Caco-2 (cell line): ENCODE data around the gene MAP7. TPM values are rescaled to one million over a fixed set of nuclear protein-coding genes. Genes with fewer than 3 reads are reported as not detected.

Experiments
- BruUV-seq: library from RNA; stranded (reverse); fragments of 400-500 nt; replicated peaks from 2 replicates; lab custom pipeline; 2021; lab: Mats Ljungman, UMichigan
- CTCF ChIA-PET: fragments of 300-600 bp; sonication (Branson Sonifier 250); formaldehyde crosslinking; loops from one replicate; lab custom pipeline; 2022; ENCODE audit warnings: antibody characterized with exemption; lab: Charles Lee
- POLR2A ChIA-PET: fragments of 300-600 bp; sonication (Branson Sonifier 250); formaldehyde crosslinking; loops from one replicate; lab custom pipeline; 2022; ENCODE audit warnings: antibody characterized with exemption; lab: Charles Lee
- DNase-seq, 2 experiments: peaks; one replicate each; pipeline versions ENCODE4 v3.0.0 to v3.0.0-alpha.2; 2020 to 2022
- H3K27me3 ChIP-seq: replicated peaks from 2 replicates; pipeline ENCODE4 v1.6.0; 2011; ENCODE audit warnings: low read length; ENCODE audit not compliant: control insufficient read depth, insufficient read depth
- H3K36me3 ChIP-seq: 2 replicates; pipeline ENCODE4 v1.5.1; 2011; ENCODE audit warnings: low read length; ENCODE audit not compliant: control insufficient read depth, insufficient read depth
- H3K4me1 ChIP-seq: fragments of 250-450 bp; sonication (Bioruptor Pico); 2 replicates; pipeline ENCODE4 v1.5.1; 2020; ENCODE audit warnings: mild to moderate bottlenecking
- H3K4me3 ChIP-seq: 2 replicates; pipeline ENCODE4 v1.5.1; 2011; ENCODE audit warnings: low read depth, mild to moderate bottlenecking, control low read depth, low read length
- H3K9me3 ChIP-seq: fragments of 250-450 bp; sonication (Bioruptor Pico); 2 replicates; pipeline ENCODE4 v1.5.1; 2020; ENCODE audit warnings: mild to moderate bottlenecking, moderate library complexity
- H3K27ac Mint-ChIP-seq: one replicate; pipeline ENCODE4 v1.8.0; 2022; ENCODE audit warnings: mixed read lengths; ENCODE audit not compliant: unreplicated experiment
- H3K27me3 Mint-ChIP-seq: one replicate; pipeline ENCODE4 v1.8.0; 2022; ENCODE audit warnings: mixed read lengths; ENCODE audit not compliant: insufficient read depth, unreplicated experiment
- H3K36me3 Mint-ChIP-seq: one replicate; pipeline ENCODE4 v1.8.0; 2022; ENCODE audit warnings: mild to moderate bottlenecking, mixed read lengths; ENCODE audit not compliant: insufficient read depth, unreplicated experiment
- H3K4me1 Mint-ChIP-seq: one replicate; pipeline ENCODE4 v1.8.0; 2022; ENCODE audit warnings: low read depth, mixed read lengths; ENCODE audit not compliant: unreplicated experiment
- H3K4me3 Mint-ChIP-seq: one replicate; pipeline ENCODE4 v1.8.0; 2022; ENCODE audit warnings: mild to moderate bottlenecking, moderate library complexity, mixed read lengths; ENCODE audit not compliant: unreplicated experiment
- H3K9me3 Mint-ChIP-seq: one replicate; pipeline ENCODE4 v1.8.0; 2022; ENCODE audit warnings: mixed read lengths; ENCODE audit not compliant: unreplicated experiment
- intact Hi-C: fragments of 100-400 bp; cut with micrococcal nuclease; formaldehyde crosslinking; loops from one replicate; pipeline ENCODE4 v1.10.0; 2022; ENCODE audit not compliant: unreplicated experiment
- total RNA-seq: library from RNA; stranded (reverse); gene quantifications from 2 replicates; pipeline ENCODE4 v1.2.3, GENCODE V29; 2022
- TF ChIP-seq, protein P1 (sequence below), 2 experiments: fragments of 200-600 bp in 1 of 2; IDR thresholded peaks; 1 replicate in 1 of 2; 2 replicates in 1 of 2; pipeline versions ENCODE4 v1.5.1 to v1.8.0; 2011 to 2022; ENCODE audit warnings: antibody characterized with exemption in 1 of 2, control low read depth in 1 of 2, inconsistent platforms in 1 of 2, low read depth in 1 of 2, low read length in 1 of 2, mild to moderate bottlenecking in 1 of 2, moderate library complexity in 1 of 2; ENCODE audit not compliant: insufficient read depth in 1 of 2, severe bottlenecking in 1 of 2, unreplicated experiment in 1 of 2

Gene MAP7
- total RNA-seq, 1 experiment from 2014 or later: 55.3 TPM

DNA sequence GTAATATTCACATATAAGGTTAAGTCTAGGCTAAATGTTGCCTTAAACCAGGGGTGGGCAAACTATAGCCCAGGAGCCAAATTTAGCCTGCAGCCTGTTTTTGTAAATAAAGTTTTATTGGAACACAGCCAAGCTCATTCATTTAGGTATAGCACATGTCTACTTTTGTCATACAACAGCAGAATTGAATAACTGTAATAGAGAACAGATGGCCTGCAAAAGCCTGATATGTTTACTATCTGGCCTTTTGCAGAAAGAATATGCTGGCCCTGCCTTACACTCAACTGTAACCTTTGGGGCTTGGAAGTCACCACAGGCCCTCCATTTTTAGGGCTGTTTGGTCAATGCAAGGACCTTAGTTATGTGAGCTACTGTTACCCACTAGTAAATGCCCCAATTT lies 242.9 kb downstream of the MAP7 start:
- BruUV-seq: no TSS peak

DNA sequence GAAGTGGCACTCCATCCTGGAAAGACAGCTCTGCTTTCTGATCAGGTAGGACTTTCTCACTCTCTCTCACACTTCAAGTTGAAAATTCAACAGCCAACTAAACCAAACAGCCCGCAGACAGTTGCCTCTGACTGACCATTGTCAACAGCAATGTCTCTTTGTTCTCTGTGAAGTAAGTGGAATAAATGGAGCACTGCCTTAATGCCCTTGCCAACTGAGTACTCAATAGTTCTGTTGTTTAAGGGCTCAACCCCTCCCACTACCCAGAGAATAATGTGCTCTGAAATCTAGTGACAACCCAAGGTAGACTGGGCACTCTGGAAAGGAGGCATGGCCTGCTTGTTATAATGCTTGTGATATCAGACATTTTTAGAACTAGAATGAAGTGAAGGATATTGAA lies 243.8 kb downstream of the MAP7 start:
- BruUV-seq: no TSS peak
- no peak overlapping the region for H3K27ac Mint-ChIP-seq
- H3K4me1 ChIP-seq: no peaks in the 10 kb centered on the region
- TF ChIP-seq, protein P1, sequence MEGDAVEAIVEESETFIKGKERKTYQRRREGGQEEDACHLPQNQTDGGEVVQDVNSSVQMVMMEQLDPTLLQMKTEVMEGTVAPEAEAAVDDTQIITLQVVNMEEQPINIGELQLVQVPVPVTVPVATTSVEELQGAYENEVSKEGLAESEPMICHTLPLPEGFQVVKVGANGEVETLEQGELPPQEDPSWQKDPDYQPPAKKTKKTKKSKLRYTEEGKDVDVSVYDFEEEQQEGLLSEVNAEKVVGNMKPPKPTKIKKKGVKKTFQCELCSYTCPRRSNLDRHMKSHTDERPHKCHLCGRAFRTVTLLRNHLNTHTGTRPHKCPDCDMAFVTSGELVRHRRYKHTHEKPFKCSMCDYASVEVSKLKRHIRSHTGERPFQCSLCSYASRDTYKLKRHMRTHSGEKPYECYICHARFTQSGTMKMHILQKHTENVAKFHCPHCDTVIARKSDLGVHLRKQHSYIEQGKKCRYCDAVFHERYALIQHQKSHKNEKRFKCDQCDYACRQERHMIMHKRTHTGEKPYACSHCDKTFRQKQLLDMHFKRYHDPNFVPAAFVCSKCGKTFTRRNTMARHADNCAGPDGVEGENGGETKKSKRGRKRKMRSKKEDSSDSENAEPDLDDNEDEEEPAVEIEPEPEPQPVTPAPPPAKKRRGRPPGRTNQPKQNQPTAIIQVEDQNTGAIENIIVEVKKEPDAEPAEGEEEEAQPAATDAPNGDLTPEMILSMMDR (IDR thresholded peaks at IDR 0.05; ENCODE audit: insufficient read depth in 1 of 2, low read depth in 1 of 2, low read length in 1 of 2, severe bottlenecking in 1 of 2, unreplicated experiment in 1 of 2): no peak
- no peaks in the 10 kb centered on the region for H3K4me1 Mint-ChIP-seq
- H3K9me3 ChIP-seq: no peaks in the 10 kb centered on the region
- H3K27me3 ChIP-seq: no peaks in the 10 kb centered on the region; the same call in 1 of the 2 replicates
- H3K27me3 Mint-ChIP-seq: peaks cover 8% of the 10 kb centered on the region
- H3K4me3 Mint-ChIP-seq: no peak overlapping the region
- no peak overlapping the region for H3K4me3 ChIP-seq
- no peaks in the 10 kb centered on the region for H3K9me3 Mint-ChIP-seq
- ChIA-PET CTCF (no interaction called here), POLR2A (no interaction called here)
- no peaks in the 10 kb centered on the region for H3K36me3 Mint-ChIP-seq
- H3K36me3 ChIP-seq: no peaks in the 10 kb centered on the region
- no peak for DNase-seq
- intact Hi-C loops: no loop called here

More for the DNA sequence above, 242.9 kb downstream of the MAP7 start:
- POLR2A ChIA-PET: no interaction called here
- Mint-ChIP-seq H3K4me1 (no peaks in the 10 kb centered on the region), H3K27ac (no peak overlapping the region), H3K9me3 (no peaks in the 10 kb centered on the region), H3K36me3 (no peaks in the 10 kb centered on the region), H3K4me3 (no peak overlapping the region), H3K27me3 (peaks cover 12% of the 10 kb centered on the region)
- Histone ChIP-seq H3K4me3 (no peak overlapping the region), H3K9me3 (no peaks in the 10 kb centered on the region), H3K36me3 (no peaks in the 10 kb centered on the region), H3K27me3 (no peaks in the 10 kb centered on the region; the same call in 1 of the 2 replicates), H3K4me1 (no peaks in the 10 kb centered on the region)
- intact Hi-C loops: no loop called here
- DNase-seq: no peak
- CTCF ChIA-PET: no interaction called here
- TF ChIP-seq, protein P1 (IDR thresholded peaks at IDR 0.05; ENCODE audit: insufficient read depth in 1 of 2, low read depth in 1 of 2, low read length in 1 of 2, severe bottlenecking in 1 of 2, unreplicated experiment in 1 of 2): no peak

DNA sequence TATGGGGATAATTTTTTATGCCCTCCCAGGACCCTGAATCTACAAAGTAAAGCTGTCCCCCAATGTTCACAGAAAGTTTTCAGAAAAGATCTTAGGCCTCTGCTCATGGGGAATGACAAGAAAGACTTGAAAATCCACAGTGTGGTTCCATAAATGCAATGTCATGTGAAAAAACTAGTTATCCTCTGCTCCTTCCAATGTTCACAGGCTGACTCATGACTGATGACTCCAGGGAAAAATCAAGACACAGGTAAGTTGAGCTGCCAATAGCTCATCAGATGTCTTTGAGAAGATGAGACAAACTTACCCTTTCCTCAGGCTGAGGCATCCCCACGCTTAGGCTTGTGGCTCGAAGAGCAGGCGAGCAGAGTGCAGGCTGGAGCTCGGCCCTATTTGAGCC lies 245.8 kb downstream of the MAP7 start:
- H3K4me3 ChIP-seq: no peak overlapping the region
- POLR2A ChIA-PET: no interaction called here
- Mint-ChIP-seq H3K4me1 (no peaks in the 10 kb centered on the region), H3K9me3 (no peaks in the 10 kb centered on the region), H3K4me3 (no peak overlapping the region), H3K27ac (no peak overlapping the region), H3K36me3 (no peaks in the 10 kb centered on the region), H3K27me3 (peaks cover 4% of the 10 kb centered on the region)
- TF ChIP-seq, protein P1 (IDR thresholded peaks at IDR 0.05; ENCODE audit: insufficient read depth in 1 of 2, low read depth in 1 of 2, low read length in 1 of 2, severe bottlenecking in 1 of 2, unreplicated experiment in 1 of 2): no peak
- H3K27me3 ChIP-seq: no peaks in the 10 kb centered on the region; the same call in 1 of the 2 replicates
- H3K36me3 ChIP-seq: no peaks in the 10 kb centered on the region
- intact Hi-C loops: no loop called here
- no peaks in the 10 kb centered on the region for H3K9me3 ChIP-seq
- DNase-seq: no peak
- H3K4me1 ChIP-seq: no peaks in the 10 kb centered on the region
- CTCF ChIA-PET: no interaction called here
- no TSS peak for BruUV-seq
